HEK293 (cell line): ENCODE results near the gene FZD2.

Experiments
- CTCF ChIA-PET: fragments of 350-600 bp; formaldehyde crosslinking; extraction: SDS; loops from one replicate; lab custom pipeline; 2021; ENCODE audit warnings: antibody characterized with exemption; lab: Yijun Ruan, JAX
- POLR2A ChIA-PET: fragments of 300-600 bp; formaldehyde crosslinking; extraction: SDS; loops from one replicate; lab custom pipeline; 2020; ENCODE audit warnings: antibody characterized with exemption, inconsistent platforms; lab: Yijun Ruan, JAX
- H3K27ac ChIP-seq: fragments of 200-500 bp; sonication (Bioruptor generic); 2 replicates; pipeline ENCODE4 v1.5.1; 2014; ENCODE audit warnings: low read depth, low read length, control low read depth, inconsistent platforms; ENCODE audit errors: extremely low read depth
- H3K36me3 ChIP-seq, 2 experiments: fragments of 200-500 bp in 1 of 2; sonication (Bioruptor generic) in 1 of 2; 1 replicate in 1 of 2; 2 replicates in 1 of 2; pipeline ENCODE4 v1.5.1; 2014 to 2017; ENCODE audit warnings: inconsistent platforms in 2 of 2, low read length in 2 of 2; ENCODE audit not compliant: control insufficient read depth in 2 of 2, insufficient read depth in 1 of 2
- H3K4me1 ChIP-seq: fragments of 200-500 bp; sonication (Bioruptor generic); 2 replicates; pipeline ENCODE4 v1.5.1; 2014; ENCODE audit warnings: mild to moderate bottlenecking, low read length, inconsistent platforms; ENCODE audit not compliant: control insufficient read depth, insufficient read depth
- H3K4me3 ChIP-seq: 2 replicates; pipeline ENCODE4 v1.5.1; 2011; ENCODE audit warnings: low read depth, mild to moderate bottlenecking, control low read depth, low read length, moderate library complexity
- H3K9me3 ChIP-seq: fragments of 200-500 bp; sonication (Bioruptor generic); 2 replicates; pipeline ENCODE4 v1.5.1; 2014; ENCODE audit warnings: low read depth, low read length, inconsistent platforms; ENCODE audit not compliant: control insufficient read depth, insufficient read depth
- FEZF1 ChIP-seq: fragments of 450-650 bp; formaldehyde crosslinking; IDR thresholded peaks from 2 replicates; pipeline ENCODE4 v1.5.1; 2016; ENCODE audit warnings: missing biosample characterization, missing genetic modification characterization
- GLIS2 ChIP-seq: fragments of 450-650 bp; formaldehyde crosslinking; IDR thresholded peaks from 2 replicates; pipeline ENCODE4 v1.5.1; 2016; ENCODE audit warnings: missing biosample characterization, missing genetic modification characterization
- MZF1 ChIP-seq: fragments of 450-650 bp; formaldehyde crosslinking; IDR thresholded peaks from 2 replicates; pipeline ENCODE4 v1.5.1; 2017; ENCODE audit warnings: missing biosample characterization, missing genetic modification characterization, borderline replicate concordance
- SALL2 ChIP-seq: fragments of 450-650 bp; formaldehyde crosslinking; IDR thresholded peaks from 2 replicates; pipeline ENCODE4 v1.5.0; 2017; ENCODE audit warnings: missing biosample characterization, mild to moderate bottlenecking, missing genetic modification characterization, borderline replicate concordance
- SP2 ChIP-seq: fragments of 450-650 bp; formaldehyde crosslinking; IDR thresholded peaks from 2 replicates; pipeline ENCODE4 v1.5.1; 2016; ENCODE audit warnings: missing biosample characterization, missing genetic modification characterization
- ZNF26 ChIP-seq: fragments of 450-650 bp; formaldehyde crosslinking; IDR thresholded peaks from 2 replicates; pipeline ENCODE4 v1.5.1; 2016; ENCODE audit warnings: missing biosample characterization, missing genetic modification characterization
- ZNF354C ChIP-seq: fragments of 450-650 bp; formaldehyde crosslinking; IDR thresholded peaks from 2 replicates; pipeline ENCODE4 v1.5.1; 2016; ENCODE audit warnings: missing biosample characterization, missing genetic modification characterization, low read depth, borderline replicate concordance
- ZNF366 ChIP-seq: fragments of 450-650 bp; formaldehyde crosslinking; conservative IDR thresholded peaks from 2 replicates; pipeline ENCODE4 v1.5.1; 2016; ENCODE audit warnings: missing biosample characterization, missing genetic modification characterization
- ZNF394 ChIP-seq: fragments of 450-650 bp; formaldehyde crosslinking; IDR thresholded peaks from 2 replicates; pipeline ENCODE4 v1.5.1; 2016; ENCODE audit warnings: missing biosample characterization, missing genetic modification characterization, mild to moderate bottlenecking, moderate library complexity, borderline replicate concordance
- ZNF426 ChIP-seq: fragments of 450-650 bp; formaldehyde crosslinking; IDR thresholded peaks from 2 replicates; pipeline ENCODE4 v1.5.1; 2017; ENCODE audit warnings: missing biosample characterization, missing genetic modification characterization, mild to moderate bottlenecking, inconsistent platforms, moderate library complexity
- ZNF518A ChIP-seq: fragments of 450-650 bp; formaldehyde crosslinking; conservative IDR thresholded peaks from 2 replicates; pipeline ENCODE4 v1.5.1; 2016; ENCODE audit warnings: low read depth, missing biosample characterization, missing genetic modification characterization
- ZNF529 ChIP-seq: fragments of 450-650 bp; formaldehyde crosslinking; IDR thresholded peaks from 2 replicates; pipeline ENCODE4 v1.5.1; 2017; ENCODE audit warnings: missing genetic modification characterization, missing biosample characterization; ENCODE audit not compliant: insufficient replicate concordance
- ZNF561 ChIP-seq: fragments of 450-650 bp; IDR thresholded peaks from 2 replicates; pipeline ENCODE4 v1.5.1; 2018; ENCODE audit warnings: missing biosample characterization, missing genetic modification characterization, borderline replicate concordance
- ZNF660 ChIP-seq: fragments of 450-650 bp; IDR thresholded peaks from 2 replicates; pipeline ENCODE4 v1.5.1; 2018; ENCODE audit warnings: missing biosample characterization, mild to moderate bottlenecking, missing genetic modification characterization
- ZNF664 ChIP-seq: fragments of 450-650 bp; formaldehyde crosslinking; IDR thresholded peaks from 2 replicates; pipeline ENCODE4 v1.5.1; 2016; ENCODE audit warnings: missing biosample characterization, missing genetic modification characterization
- ZNF707 ChIP-seq: fragments of 450-650 bp; formaldehyde crosslinking; IDR thresholded peaks from 2 replicates; pipeline ENCODE4 v1.5.1; 2016; ENCODE audit warnings: missing biosample characterization, missing genetic modification characterization
- ZNF747 ChIP-seq: fragments of 450-650 bp; formaldehyde crosslinking; IDR thresholded peaks from 2 replicates; pipeline ENCODE4 v1.5.1; 2016; ENCODE audit warnings: missing biosample characterization, missing genetic modification characterization
- ZNF76 ChIP-seq: fragments of 450-650 bp; formaldehyde crosslinking; IDR thresholded peaks from 2 replicates; pipeline ENCODE4; 2016; ENCODE audit warnings: low read depth, missing biosample characterization, missing genetic modification characterization, borderline replicate concordance
- ZSCAN16 ChIP-seq: fragments of 450-650 bp; formaldehyde crosslinking; IDR thresholded peaks from 2 replicates; pipeline ENCODE4 v1.5.1; 2016; ENCODE audit warnings: missing biosample characterization, missing genetic modification characterization
- TF ChIP-seq, protein P1 (sequence below): fragments of 450-650 bp; formaldehyde crosslinking; IDR thresholded peaks from 2 replicates; pipeline ENCODE4; 2016; ENCODE audit warnings: missing biosample characterization, missing genetic modification characterization
- TF ChIP-seq, protein P2 (sequence below): fragments of 450-650 bp; formaldehyde crosslinking; IDR thresholded peaks from 2 replicates; pipeline ENCODE4 v1.5.1; 2016; ENCODE audit warnings: missing biosample characterization, missing genetic modification characterization

The FZD2 gene

GRCh38 chr17:44584443-44584842 is 27.2 kb downstream of the FZD2 start:
- Histone ChIP-seq H3K36me3 (no peaks in the 10 kb centered on the region), H3K4me3 (no peak overlapping the region), H3K4me1 (peaks cover 6% of the 10 kb centered on the region), H3K27ac (no peak overlapping the region), H3K9me3 (no peaks in the 10 kb centered on the region)
- ChIA-PET POLR2A (interaction anchor here (0.7 kb wide), 1 partner anchor 8 kb away, joined by 4 read pairs; no protein-coding TSS in a partner anchor), CTCF (interaction anchor here (0.6 to 0.9 kb wide), 3 partner anchors 38 to 1777 kb away, joined by 4 to 5 read pairs (median 5); no protein-coding TSS in a partner anchor)
- TF ChIP-seq ZNF747 (tag by site-specific recombination) (no peak), ZNF660 (no peak), ZNF76 (no peak), ZNF664 (no peak), FEZF1 (tag by site-specific recombination) (no peak), ZNF366 (tag by site-specific recombination) (no peak), ZNF518A (tag by site-specific recombination) (no peak), GLIS2 (tag by site-specific recombination) (no peak), ZNF26 (tag by site-specific recombination) (no peak), ZNF707 (tag by site-specific recombination) (no peak), ZNF354C (no peak), SP2 (tag by site-specific recombination) (no peak), ZNF561 (tag by site-specific recombination) (no peak)
- TF ChIP-seq, protein P1, sequence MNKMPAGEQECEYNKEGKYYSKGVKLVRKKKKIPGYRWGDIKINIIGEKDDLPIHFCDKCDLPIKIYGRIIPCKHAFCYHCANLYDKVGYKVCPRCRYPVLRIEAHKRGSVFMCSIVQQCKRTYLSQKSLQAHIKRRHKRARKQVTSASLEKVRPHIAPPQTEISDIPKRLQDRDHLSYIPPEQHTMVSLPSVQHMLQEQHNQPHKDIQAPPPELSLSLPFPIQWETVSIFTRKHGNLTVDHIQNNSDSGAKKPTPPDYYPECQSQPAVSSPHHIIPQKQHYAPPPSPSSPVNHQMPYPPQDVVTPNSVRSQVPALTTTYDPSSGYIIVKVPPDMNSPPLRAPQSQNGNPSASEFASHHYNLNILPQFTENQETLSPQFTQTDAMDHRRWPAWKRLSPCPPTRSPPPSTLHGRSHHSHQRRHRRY (tag by site-specific recombination) = no peak
- TF ChIP-seq, protein P2, sequence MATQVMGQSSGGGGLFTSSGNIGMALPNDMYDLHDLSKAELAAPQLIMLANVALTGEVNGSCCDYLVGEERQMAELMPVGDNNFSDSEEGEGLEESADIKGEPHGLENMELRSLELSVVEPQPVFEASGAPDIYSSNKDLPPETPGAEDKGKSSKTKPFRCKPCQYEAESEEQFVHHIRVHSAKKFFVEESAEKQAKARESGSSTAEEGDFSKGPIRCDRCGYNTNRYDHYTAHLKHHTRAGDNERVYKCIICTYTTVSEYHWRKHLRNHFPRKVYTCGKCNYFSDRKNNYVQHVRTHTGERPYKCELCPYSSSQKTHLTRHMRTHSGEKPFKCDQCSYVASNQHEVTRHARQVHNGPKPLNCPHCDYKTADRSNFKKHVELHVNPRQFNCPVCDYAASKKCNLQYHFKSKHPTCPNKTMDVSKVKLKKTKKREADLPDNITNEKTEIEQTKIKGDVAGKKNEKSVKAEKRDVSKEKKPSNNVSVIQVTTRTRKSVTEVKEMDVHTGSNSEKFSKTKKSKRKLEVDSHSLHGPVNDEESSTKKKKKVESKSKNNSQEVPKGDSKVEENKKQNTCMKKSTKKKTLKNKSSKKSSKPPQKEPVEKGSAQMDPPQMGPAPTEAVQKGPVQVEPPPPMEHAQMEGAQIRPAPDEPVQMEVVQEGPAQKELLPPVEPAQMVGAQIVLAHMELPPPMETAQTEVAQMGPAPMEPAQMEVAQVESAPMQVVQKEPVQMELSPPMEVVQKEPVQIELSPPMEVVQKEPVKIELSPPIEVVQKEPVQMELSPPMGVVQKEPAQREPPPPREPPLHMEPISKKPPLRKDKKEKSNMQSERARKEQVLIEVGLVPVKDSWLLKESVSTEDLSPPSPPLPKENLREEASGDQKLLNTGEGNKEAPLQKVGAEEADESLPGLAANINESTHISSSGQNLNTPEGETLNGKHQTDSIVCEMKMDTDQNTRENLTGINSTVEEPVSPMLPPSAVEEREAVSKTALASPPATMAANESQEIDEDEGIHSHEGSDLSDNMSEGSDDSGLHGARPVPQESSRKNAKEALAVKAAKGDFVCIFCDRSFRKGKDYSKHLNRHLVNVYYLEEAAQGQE (tag by site-specific recombination) = no peak

- Histone ChIP-seq H3K36me3 (no peaks in the 10 kb centered on the region), H3K4me1 (peaks cover 6% of the 10 kb centered on the region), H3K9me3 (no peaks in the 10 kb centered on the region), H3K4me3 (no peak overlapping the region), H3K27ac (no peak overlapping the region)
- ChIA-PET CTCF (no interaction called here), POLR2A (no interaction called here)
- TF ChIP-seq ZNF394 (tag by site-specific recombination) = no peak
- TF ChIP-seq ZNF426 (tag by site-specific recombination) = no peak
- TF ChIP-seq SALL2 (tag by site-specific recombination) = no peak
- no peak for TF ChIP-seq MZF1
- no peak for TF ChIP-seq ZNF529 (tag by site-specific recombination)
- TF ChIP-seq ZSCAN16 (tag by site-specific recombination) = no peak
These were observed 28.0 kb downstream of the FZD2 start for GRCh38 chr17:44585315-44585714.
